Psoas muscle (tissue), 8 donors: Measurements from ENCODE around the gene JOSD1. TPM values are rescaled to one million over a fixed set of nuclear protein-coding genes. Genes with fewer than 3 reads are reported as not detected.

Experiments used
- ATAC-seq, 4 donors: fragments of 200-7000 bp; cut with Tn5 transposase; one replicate each; pipeline ENCODE4 v1.9.1; 2020; ENCODE audit warnings: moderate library complexity in 3 of 4, mild to moderate bottlenecking in 2 of 4
- DNase-seq, 2 donors: peaks; one replicate each; pipeline ENCODE4 v3.0.0-alpha.2; 2020
- H3K27ac ChIP-seq: fragments of 200-600 bp; one replicate; pipeline ENCODE4 v1.8.0; 2022
- H3K27me3 ChIP-seq, 3 donors: fragments of 200-600 bp in 1 of 3; one replicate each; pipeline versions ENCODE4 v1.6.1 to v1.8.0; 2013 to 2022; ENCODE audit warnings: low read length in 2 of 3, mild to moderate bottlenecking in 2 of 3, moderate library complexity in 1 of 3; ENCODE audit not compliant: insufficient read depth in 3 of 3
- H3K36me3 ChIP-seq, 2 donors: fragments of 200-600 bp in 1 of 2; one replicate each; pipeline versions ENCODE4 v1.6.1 to v1.8.0; 2013 to 2022; ENCODE audit warnings: low read depth in 1 of 2, mild to moderate bottlenecking in 1 of 2, moderate library complexity in 1 of 2; ENCODE audit not compliant: insufficient read depth in 1 of 2
- H3K4me1 ChIP-seq: fragments of 200-600 bp; one replicate; pipeline ENCODE4 v1.8.0; 2022
- H3K4me3 ChIP-seq: fragments of 200-600 bp; one replicate; pipeline ENCODE4 v1.8.0; 2022; ENCODE audit warnings: mild to moderate bottlenecking
- H3K9me3 ChIP-seq: fragments of 200-600 bp; one replicate; pipeline ENCODE4 v1.8.0; 2022
- WGBS, 3 donors: extraction: QIAGEN DNeasy Blood & Tissue Kit; methylation state at CpG; one replicate each; pipeline versions ENCODE4 v1.1.6 to v1.1.7; 2013; 5-methylcytosine and 5-hydroxymethylcytosine counted together
- intact Hi-C, 2 donors: fragments of 100-400 bp; cut with DNase I; formaldehyde crosslinking; loops; one replicate each; pipeline versions ENCODE4 v1.11.0 to v1.14.2; 2022
- polyA plus RNA-seq, 3 donors: library from polyadenylated mRNA; stranded (reverse); fragments of 200-250 nt; gene quantifications; one replicate each; pipeline ENCODE4 v1.2.3, GENCODE V29; 2013
- total RNA-seq, 4 donors: library from RNA; stranded (reverse); fragmentation: NEBNext Ultra II Directional in 2 of 4; extraction: Animal tissue kit (Norgen Biotek cat#: 25700) in 2 of 4; gene quantifications; one replicate each; pipeline versions ENCODE4 v1.2.1 to v1.2.4, GENCODE V29; 2021 to 2023
- TF ChIP-seq, protein P1 (sequence below): fragments of 200-600 bp; IDR thresholded peaks from one replicate; pipeline ENCODE4 v1.8.0; 2022; ENCODE audit warnings: antibody characterized with exemption
- donor health status: healthy with polysubstance abuse.
- donor health status: DM: no; HTN: no; CAD: no; lungs with moderate emphysema.
- donor health status: Bipolar disorder and iron deficiency.
- donor health status: healthy.
- donor health status: DM: yes; HTN: yes; CAD: no.
- donor health status: DM: no; HTN: no; CAD: no.
- donor health status: DM: no; HTN: no; CAD: no.
- donor health status: DM: yes; HTN: yes; CAD: no.

Gene JOSD1
- total and polyA plus RNA-seq, 7 donors, result 14.3 to 58.5 (median 24.4) TPM

DNA sequence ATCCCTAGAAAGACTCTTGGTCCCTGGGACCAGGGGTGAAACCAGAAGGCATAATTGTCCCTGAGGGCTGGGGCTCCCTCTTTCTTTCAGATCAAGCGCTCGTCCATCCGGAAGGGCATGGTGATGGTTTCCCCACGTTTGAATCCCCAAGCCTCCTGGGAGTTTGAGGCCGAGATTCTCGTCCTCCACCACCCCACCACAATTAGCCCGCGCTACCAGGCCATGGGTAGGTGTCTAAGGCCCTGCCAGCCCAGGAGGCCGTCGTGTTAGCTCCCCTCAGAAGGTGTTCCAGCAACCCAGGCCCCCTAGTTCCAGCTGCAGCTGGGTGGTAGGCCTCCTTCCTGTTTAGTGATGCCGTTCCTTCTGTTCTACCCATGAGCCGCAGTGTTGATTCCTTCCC, 26.4 kb upstream of the JOSD1 start:
- H3K36me3 ChIP-seq, result peaks cover 11 to 96% of the 10 kb centered on the region in 2 donors
- TF ChIP-seq, protein P1, sequence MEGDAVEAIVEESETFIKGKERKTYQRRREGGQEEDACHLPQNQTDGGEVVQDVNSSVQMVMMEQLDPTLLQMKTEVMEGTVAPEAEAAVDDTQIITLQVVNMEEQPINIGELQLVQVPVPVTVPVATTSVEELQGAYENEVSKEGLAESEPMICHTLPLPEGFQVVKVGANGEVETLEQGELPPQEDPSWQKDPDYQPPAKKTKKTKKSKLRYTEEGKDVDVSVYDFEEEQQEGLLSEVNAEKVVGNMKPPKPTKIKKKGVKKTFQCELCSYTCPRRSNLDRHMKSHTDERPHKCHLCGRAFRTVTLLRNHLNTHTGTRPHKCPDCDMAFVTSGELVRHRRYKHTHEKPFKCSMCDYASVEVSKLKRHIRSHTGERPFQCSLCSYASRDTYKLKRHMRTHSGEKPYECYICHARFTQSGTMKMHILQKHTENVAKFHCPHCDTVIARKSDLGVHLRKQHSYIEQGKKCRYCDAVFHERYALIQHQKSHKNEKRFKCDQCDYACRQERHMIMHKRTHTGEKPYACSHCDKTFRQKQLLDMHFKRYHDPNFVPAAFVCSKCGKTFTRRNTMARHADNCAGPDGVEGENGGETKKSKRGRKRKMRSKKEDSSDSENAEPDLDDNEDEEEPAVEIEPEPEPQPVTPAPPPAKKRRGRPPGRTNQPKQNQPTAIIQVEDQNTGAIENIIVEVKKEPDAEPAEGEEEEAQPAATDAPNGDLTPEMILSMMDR, result no peak

DNA sequence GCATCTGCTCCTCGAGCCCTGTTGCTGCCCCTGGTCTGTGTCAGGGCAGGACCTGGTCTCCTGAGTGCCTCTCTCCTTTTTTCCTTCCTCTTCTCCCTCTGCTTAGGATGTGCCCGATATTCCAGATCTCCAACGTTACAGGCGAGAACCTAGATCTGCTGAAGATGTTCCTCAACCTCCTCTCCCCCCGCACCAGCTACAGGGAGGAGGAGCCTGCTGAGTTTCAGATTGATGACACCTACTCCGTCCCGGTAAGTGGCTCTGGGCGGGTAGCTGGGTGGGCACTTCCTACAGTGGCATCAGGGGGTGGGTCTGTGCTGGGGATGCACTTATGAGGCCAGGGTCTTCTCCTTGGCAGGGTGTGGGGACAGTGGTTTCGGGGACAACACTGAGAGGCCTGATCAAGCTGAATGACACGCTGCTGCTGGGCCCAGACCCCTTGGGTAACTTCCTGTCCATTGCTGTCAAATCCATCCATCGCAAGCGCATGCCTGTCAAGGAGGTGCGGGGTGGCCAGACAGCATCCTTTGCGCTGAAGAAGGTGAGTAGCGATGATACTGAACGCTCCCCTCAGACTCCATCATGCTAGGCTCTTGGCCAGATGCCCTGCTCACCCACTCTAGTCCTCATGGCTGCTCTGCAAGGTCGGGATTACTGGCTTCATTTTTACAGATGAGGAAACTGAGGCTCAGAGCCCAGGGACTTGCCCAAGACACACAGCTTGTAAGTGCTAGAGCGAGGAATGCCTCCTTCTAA, 25.3 kb upstream of the JOSD1 start:
- no peaks in the 10 kb centered on the region for H3K4me1 ChIP-seq
- intact Hi-C loops, result no loop called here
- peaks cover 11 to 99% of the 10 kb centered on the region in 2 donors for H3K36me3 ChIP-seq
- H3K4me3 ChIP-seq, result no peak overlapping the region
- no peaks in the 10 kb centered on the region for H3K9me3 ChIP-seq
- DNase-seq (peak in 1 of 2 donors; percentile 12), ATAC-seq (no peak)
- no peak overlapping the region for H3K27ac ChIP-seq
- no peaks in the 10 kb centered on the region for H3K27me3 ChIP-seq
- WGBS, 3 donors, result 91 to 96% (median 94%) methylated on average over 17 to 18 of the region's 18 CpGs
- TF ChIP-seq, protein P1, result no peak

More for the DNA sequence above, 26.4 kb upstream of the JOSD1 start:
- Histone ChIP-seq H3K27ac (no peak overlapping the region), H3K4me1 (peaks cover 5% of the 10 kb centered on the region), H3K4me3 (no peak overlapping the region), H3K27me3 (no peaks in the 10 kb centered on the region), H3K9me3 (no peaks in the 10 kb centered on the region)
- ATAC-seq (no peak), DNase-seq (peak in 1 of 2 donors; percentile 49)
- 89 to 95% (median 90%) methylated on average over 12 of the region's 12 CpGs for WGBS, 3 donors
- intact Hi-C loops, result no loop called here

DNA sequence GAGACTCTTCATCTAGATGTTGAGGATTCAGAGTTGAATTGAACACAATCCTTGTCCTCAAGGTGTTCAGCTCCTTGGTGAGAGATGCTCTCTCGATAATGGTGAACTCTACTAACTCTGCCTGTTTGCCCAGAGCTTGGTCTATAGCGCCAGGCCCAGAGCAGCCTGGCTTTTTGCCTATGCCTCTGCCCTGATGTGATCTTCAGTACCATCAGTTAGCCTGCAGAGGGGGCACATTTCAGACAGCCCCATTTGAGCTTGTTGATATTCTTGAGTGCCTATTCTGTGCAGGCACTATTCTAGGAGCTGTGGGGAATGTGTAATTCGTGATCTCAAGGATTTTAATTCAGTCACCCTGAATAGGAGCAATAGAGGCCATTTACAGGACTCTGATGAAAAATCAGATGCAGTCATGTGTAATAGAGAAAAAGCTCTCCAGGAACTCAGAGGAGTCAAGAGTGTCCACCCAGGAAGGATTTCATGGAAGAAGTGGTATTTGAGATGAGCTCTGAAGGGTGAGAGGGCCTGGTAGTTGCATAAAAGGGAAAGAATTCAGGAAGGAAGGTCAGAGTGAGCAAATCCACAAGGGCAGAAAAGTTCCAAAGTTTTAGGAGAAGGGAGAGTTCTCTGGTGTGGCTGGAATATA, 24.3 kb upstream of the JOSD1 start:
- H3K9me3 ChIP-seq, result no peaks in the 10 kb centered on the region
- no peak overlapping the region for H3K27ac ChIP-seq
- ATAC-seq, result peak in 3 of 4 donors; percentile 30 to 66 (median 38)
- intact Hi-C loops, result no loop called here
- H3K27me3 ChIP-seq, result no peaks in the 10 kb centered on the region
- H3K4me3 ChIP-seq, result no peak overlapping the region
- DNase-seq, result peak in 1 of 2 donors; percentile 23
- H3K36me3 ChIP-seq, result peaks cover 8 to 100% of the 10 kb centered on the region in 2 donors
- TF ChIP-seq, protein P1, result peak; percentile 31
- H3K4me1 ChIP-seq, result no peaks in the 10 kb centered on the region
- WGBS, 3 donors, result 52 to 74% (median 59%) methylated on average over 3 of the region's 3 CpGs

DNA sequence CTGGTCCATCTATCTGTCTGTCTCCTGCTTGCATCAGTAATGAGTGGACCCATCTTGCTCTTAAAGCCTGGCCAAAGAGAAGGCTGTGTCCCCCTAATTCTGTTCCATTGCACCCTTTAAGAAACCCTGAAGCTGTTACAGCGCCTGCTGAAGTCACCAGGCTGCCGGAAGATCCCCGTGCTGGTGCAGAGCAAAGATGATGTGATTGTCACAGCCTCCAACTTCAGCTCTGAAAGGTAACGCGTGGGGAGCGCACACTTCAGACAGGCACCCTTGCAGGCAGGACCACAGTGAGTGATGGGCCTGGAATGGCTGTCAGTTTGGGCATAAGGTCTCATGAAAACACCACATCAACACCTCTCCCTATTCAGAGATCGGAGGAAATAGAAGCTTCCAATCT, 23.4 kb upstream of the JOSD1 start:
- no peak overlapping the region for H3K27ac ChIP-seq
- peak in 1 of 2 donors; percentile 26 for DNase-seq
- intact Hi-C loops, result no loop called here
- no peaks in the 10 kb centered on the region for H3K4me1 ChIP-seq
- H3K4me3 ChIP-seq, result no peak overlapping the region
- H3K9me3 ChIP-seq, result no peaks in the 10 kb centered on the region
- ATAC-seq, result no peak
- TF ChIP-seq, protein P1, result no peak
- 96% methylated on average over 7 of the region's 7 CpGs for WGBS, 3 donors
- no peaks in the 10 kb centered on the region for H3K27me3 ChIP-seq
- peaks cover 8 to 98% of the 10 kb centered on the region in 2 donors for H3K36me3 ChIP-seq
